ENCODE results near the gene ZCCHC3. TPM values are rescaled to one million over a fixed set of nuclear protein-coding genes. Genes with fewer than 3 reads are reported as not detected.
A peak's percentile ranks its signal among the peaks of the same experiment; 100 is the strongest.

ZCCHC3 gene
- total and polyA plus RNA-seq, 2 donors (not counting 3 experiments of a cell fraction or from before 2014, with no cell fraction given) = 14.8 to 22.0 TPM

DNA sequence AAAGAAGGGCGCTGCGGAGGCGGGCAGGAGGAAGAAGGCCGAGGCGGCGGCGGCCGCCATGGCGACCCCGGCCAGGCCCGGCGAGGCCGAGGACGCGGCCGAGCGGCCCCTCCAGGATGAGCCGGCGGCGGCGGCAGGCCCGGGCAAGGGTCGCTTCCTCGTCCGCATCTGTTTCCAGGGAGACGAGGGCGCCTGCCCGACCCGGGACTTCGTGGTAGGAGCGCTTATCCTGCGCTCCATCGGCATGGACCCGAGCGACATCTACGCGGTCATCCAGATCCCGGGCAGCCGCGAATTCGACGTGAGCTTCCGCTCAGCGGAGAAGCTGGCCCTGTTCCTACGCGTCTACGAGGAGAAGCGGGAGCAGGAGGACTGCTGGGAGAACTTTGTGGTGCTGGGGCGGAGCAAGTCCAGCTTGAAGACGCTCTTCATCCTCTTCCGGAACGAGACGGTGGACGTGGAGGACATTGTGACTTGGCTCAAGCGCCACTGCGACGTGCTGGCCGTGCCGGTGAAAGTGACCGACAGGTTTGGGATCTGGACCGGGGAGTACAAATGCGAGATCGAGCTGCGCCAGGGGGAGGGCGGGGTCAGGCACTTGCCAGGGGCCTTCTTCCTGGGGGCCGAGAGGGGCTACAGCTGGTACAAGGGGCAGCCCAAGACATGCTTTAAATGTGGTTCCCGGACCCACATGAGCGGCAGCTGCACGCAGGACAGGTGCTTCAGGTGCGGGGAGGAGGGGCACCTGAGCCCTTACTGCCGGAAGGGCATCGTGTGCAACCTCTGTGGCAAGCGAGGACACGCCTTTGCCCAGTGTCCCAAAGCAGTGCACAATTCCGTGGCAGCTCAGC lies 780 bp downstream of the ZCCHC3 start:
- H3K27ac ChIP-seq (ENCODE audit: insufficient read depth, low read depth, low read length) = peak overlapping the region; percentile 83
- DNase-seq (ENCODE audit: low read depth, low spot score) = peak; percentile 70
- ChIA-PET CTCF (interaction anchor here (1.5 to 6.2 kb wide), 4 partner anchors 12 to 32 kb away, joined by 5 to 42 read pairs (median 28); partner anchors contain the start of gene SOX12), POLR2A (interaction anchor here (1.0 to 2.5 kb wide), 4 partner anchors 12 to 29 kb away, joined by 4 to 8 read pairs (median 6); partner anchors contain the start of gene SOX12)
- dilution Hi-C loops (cut with MboI; ENCODE audit: extremely low pct_ligation_motif_present, low sequenced_read_pairs) (no loop called here), intact Hi-C loops (cut with micrococcal nuclease) (loop anchor here (1.0 kb wide), 4 partner anchors 8 to 32 kb away; partner anchors contain the start of gene C20orf96)
- peaks cover 38% of the 10 kb centered on the region for H3K79me2 ChIP-seq (ENCODE audit: control insufficient read depth, insufficient read depth, low read length)
- peak; percentile 28 for TF ChIP-seq MYC (IDR thresholded peaks at IDR 0.05; ENCODE audit: low read depth, low read length)
- peak; percentile 83 for TF ChIP-seq POLR2AphosphoS5 (IDR thresholded peaks at IDR 0.05; ENCODE audit: insufficient read depth, low read depth, low read length)
- peak; percentile 74 for TF ChIP-seq POLR2A (IDR thresholded peaks at IDR 0.05; ENCODE audit: low read depth, low read length)
- TF ChIP-seq GATA2 (IDR thresholded peaks at IDR 0.05; ENCODE audit: insufficient read depth, insufficient read length, low read depth, low read length) = no peak
- no peak for TF ChIP-seq JUN (IDR thresholded peaks at IDR 0.05; ENCODE audit: borderline replicate concordance, insufficient read depth, insufficient read length, low read depth)
- no peak for TF ChIP-seq MAX (IDR thresholded peaks at IDR 0.05; ENCODE audit: insufficient read depth, insufficient read length)
- H3K27me3 ChIP-seq (ENCODE audit: control insufficient read depth in 2 of 2, insufficient read depth in 2 of 2, low read length in 2 of 2) = no peaks in the 10 kb centered on the region
- no peaks in the 10 kb centered on the region for H3K9me1 ChIP-seq (replicated peaks; ENCODE audit: control insufficient read depth, extremely low read depth, insufficient read depth, low read length)
- peak; percentile 93 for FAIRE-seq
- peaks cover 5% of the 10 kb centered on the region for H4K20me1 ChIP-seq (replicated peaks; ENCODE audit: control insufficient read depth, extremely low read depth, insufficient read depth, low read length)
- H2AFZ ChIP-seq (ENCODE audit: low read depth, low read length) = peak overlapping the region; percentile 63
- H3K4me3 ChIP-seq (replicated peaks in 1 of 3; ENCODE audit: insufficient read depth in 1 of 3, low read depth in 1 of 3, low read length in 3 of 3) = peak overlapping the region; percentile 53 to 78 (median 63)
- peak overlapping the region; percentile 96 for H3K9ac ChIP-seq (replicated peaks; ENCODE audit: extremely low read depth, insufficient read depth, low read length)
- H3K9me3 ChIP-seq (replicated peaks; ENCODE audit: control insufficient read depth, insufficient read depth, low read length) = no peaks in the 10 kb centered on the region
- no peaks in the 10 kb centered on the region for H3K36me3 ChIP-seq (ENCODE audit: control insufficient read depth in 2 of 2, extremely low read depth in 1 of 2, insufficient read depth in 2 of 2, low read length in 2 of 2)
- TSS peak; percentile 64 for BruUV-seq (replicated peaks)
- H3K4me1 ChIP-seq (ENCODE audit: control insufficient read depth, extremely low read depth, insufficient read depth, low read length) = peaks cover 32% of the 10 kb centered on the region
- H3K4me2 ChIP-seq (ENCODE audit: insufficient read depth, low read length) = peak overlapping the region; percentile 96

Measured in endothelial cell of umbilical vein (primary cell).